ENCODE results near the gene ZNF264. TPM values are rescaled to one million over a fixed set of nuclear protein-coding genes. Genes with fewer than 3 reads are reported as not detected.

The ZNF264 gene
- total RNA-seq: 49.2 and 53.6 TPM in 2 replicates

DNA sequence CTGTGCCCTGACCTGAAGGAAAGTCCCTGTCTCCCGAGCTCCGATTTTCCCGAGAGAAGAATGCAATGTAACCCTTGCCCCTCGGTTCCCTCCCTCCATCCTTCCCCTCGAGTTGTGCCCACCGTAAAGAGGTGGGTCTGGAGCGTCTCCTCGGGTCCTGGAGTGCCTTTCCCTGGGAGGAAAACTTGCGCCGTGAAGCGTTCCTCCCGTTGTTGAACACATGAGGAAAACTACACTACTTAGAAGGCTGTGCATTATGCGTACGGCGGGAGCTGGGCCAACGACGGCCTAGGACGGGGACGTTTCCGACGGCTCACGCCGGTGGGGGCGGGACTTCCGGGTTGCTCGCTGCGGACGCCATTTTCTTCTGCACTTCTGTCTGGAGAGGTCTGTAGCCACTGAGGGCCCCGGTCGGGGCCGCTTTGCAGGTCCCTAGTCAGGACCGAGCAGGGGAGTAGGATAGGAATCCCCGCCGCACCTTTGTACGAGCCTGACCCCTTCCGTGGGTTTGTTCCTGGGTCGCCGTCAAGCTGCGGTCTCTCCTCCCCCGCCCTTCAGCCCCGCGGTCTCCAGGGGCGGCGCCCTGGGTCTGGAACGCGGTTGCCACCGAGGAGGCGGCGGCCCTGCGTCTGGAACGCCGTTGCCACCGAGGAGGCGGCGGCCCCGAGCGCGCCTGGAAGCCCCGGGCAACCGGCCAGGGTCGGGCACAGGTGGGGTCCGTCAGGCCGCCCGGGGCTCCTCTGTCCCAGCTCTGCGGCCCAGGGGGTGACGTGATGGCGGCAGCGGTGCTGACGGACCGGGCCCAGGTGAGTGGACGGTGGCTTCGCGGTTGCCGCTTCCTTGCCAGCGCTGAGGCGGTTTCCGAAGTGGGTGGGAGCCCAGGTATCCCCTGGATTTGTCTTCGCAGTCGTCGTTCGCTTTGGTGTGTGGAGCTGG lies at the start of gene ZNF264:
Gene ZNF264 (plus strand): TSS at position 360 of the 936 bp plus-strand sequence. CDS start 414 bp downstream, at position 774.

DNA sequence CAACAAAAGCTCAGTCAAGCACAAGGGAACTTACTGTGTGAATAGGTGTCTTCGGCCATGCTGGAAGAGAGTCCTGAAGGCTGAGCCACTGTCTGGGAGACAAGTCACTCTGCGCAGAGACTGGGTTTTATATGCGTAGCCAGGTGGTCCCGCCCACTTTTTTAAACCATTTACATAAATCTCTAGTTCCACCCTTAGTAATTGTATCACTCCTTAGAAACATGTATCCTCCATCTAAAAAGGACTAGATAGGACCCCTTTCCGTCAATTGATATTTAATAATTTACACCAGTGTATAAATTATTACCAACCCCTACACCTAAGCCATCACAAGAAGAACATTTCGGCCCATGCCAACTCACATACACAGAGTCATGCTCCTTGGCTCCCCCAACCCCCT lies 23.9 kb upstream of the ZNF264 start, which contains the start of gene DUXA:
Gene DUXA (minus strand): TSS at position 101 of the 400 bp plus-strand sequence. CDS start 42 bp downstream, at position 59.

DNA sequence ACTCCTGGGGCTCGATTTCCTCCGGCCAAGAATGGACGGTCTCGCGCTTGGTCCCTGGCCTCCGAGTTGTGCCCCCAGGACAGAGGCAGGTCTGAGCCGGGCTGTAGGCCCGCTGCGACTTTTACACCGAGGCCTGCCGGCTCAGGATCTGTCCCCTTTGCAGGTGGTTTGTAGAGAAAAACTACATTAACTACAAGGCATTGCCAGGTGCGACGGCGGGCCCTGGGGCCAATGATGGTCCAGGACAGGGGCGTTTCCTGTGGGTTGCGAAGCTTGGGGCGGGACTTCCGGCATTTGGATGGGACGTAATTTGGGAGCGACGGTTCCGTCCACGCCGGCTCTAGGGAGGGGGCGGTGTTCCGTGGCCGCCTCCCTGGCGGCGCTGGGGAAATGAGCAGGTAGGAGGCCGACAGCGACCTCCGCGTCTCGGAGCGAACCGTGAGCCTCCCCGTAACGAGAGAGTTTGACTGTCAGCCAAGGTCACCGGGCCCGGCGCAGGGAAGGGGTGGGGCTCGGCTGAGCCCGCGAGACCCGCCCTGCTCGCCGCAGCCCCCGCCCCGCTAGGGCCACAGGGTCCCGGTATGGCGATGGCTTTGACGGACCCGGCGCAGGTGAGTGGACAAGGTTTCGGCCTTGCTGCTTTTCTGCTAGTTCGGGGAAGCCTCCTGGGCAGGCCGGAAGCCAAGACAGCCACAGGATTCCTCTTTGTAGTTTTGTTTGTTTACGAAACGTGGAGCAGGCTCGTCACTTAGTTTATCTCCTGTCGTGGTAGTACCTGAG lies 49.2 kb downstream of the ZNF264 start, which contains the start of gene ZNF805:
Gene ZNF805 (plus strand): TSS at position 322 of the 780 bp plus-strand sequence. CDS start 260 bp downstream, at position 582.

Small RNA genes within 50 kb of the gene (small RNA-seq; reads per million reads assigned to genes)
- not detected for gene AC025588.3

Other genes starting within 250 kb of the ZNF264 start
- gene USP29, start 71.5 kb upstream of the ZNF264 start, total RNA-seq: not detected in 2 replicates
- gene ZIM3, start 46.3 kb upstream of the ZNF264 start, total RNA-seq: not detected in 2 replicates
- not detected in 2 replicates for gene DUXA, start 24.0 kb upstream of the ZNF264 start, total RNA-seq
- gene AURKC, start 39.5 kb downstream of the ZNF264 start, total RNA-seq: 0.81 and 0.97 TPM in 2 replicates
- gene ZNF805, start 49.1 kb downstream of the ZNF264 start, total RNA-seq: 36.9 and 48.0 TPM in 2 replicates
- gene ZNF460, start 89.0 kb downstream of the ZNF264 start, total RNA-seq: 98.8 and 131 TPM in 2 replicates
- 10.9 and 13.8 TPM in 2 replicates for gene ZNF543, start 129.0 kb downstream of the ZNF264 start, total RNA-seq
- gene ZNF304, start 159.8 kb downstream of the ZNF264 start, total RNA-seq: 13.5 and 14.8 TPM in 2 replicates
- gene TRAPPC2B, start 172.1 kb downstream of the ZNF264 start, total RNA-seq: 7.5 and 10.9 TPM in 2 replicates
- gene ZNF547, start 172.1 kb downstream of the ZNF264 start, total RNA-seq: 2.9 and 3.9 TPM in 2 replicates
- gene ZNF548, start 198.4 kb downstream of the ZNF264 start, total RNA-seq: 25.4 and 30.2 TPM in 2 replicates
- gene ZNF17, start 219.7 kb downstream of the ZNF264 start, total RNA-seq: 14.7 and 14.8 TPM in 2 replicates
- 7.6 and 9.8 TPM in 2 replicates for gene ZNF749, start 243.8 kb downstream of the ZNF264 start, total RNA-seq

Data from hair follicle dermal papilla cell (primary cell).